GM23338 (cell line): ENCODE results near the gene APBA1. TPM values are rescaled to one million over a fixed set of nuclear protein-coding genes. Genes with fewer than 3 reads are reported as not detected.

Source experiments
- ATAC-seq: fragments of 200-7000 bp; cut with Tn5 transposase; 3 replicates; pipeline ENCODE4 v1.9.1; 2020
- DNase-seq: peaks from one replicate; pipeline ENCODE4 v3.0.0-alpha.2; 2015; ENCODE audit warnings: low spot score
- H2AFZ ChIP-seq: fragments of 200-600 bp; sonication (generic); 2 replicates; pipeline ENCODE4 v1.8.0; 2016; ENCODE audit warnings: antibody characterized with exemption, mild to moderate bottlenecking, moderate library complexity
- H3F3A ChIP-seq: fragments of 200-600 bp; sonication (generic); replicated peaks from 2 replicates; pipeline ENCODE4 v1.8.0; 2017; ENCODE audit warnings: antibody characterized with exemption, mixed run types, low read depth
- H3K27ac ChIP-seq: fragments of 200-600 bp; sonication (generic); 2 replicates; pipeline ENCODE4 v1.6.1; 2016; ENCODE audit warnings: low read depth
- H3K27me3 ChIP-seq: fragments of 200-600 bp; sonication (generic); 2 replicates; pipeline ENCODE4 v1.8.0; 2016; ENCODE audit warnings: mild to moderate bottlenecking, mixed run types, moderate library complexity; ENCODE audit not compliant: insufficient read depth
- H3K36me3 ChIP-seq: fragments of 200-600 bp; sonication (generic); 2 replicates; pipeline ENCODE4 v1.8.0; 2016; ENCODE audit warnings: mild to moderate bottlenecking; ENCODE audit not compliant: insufficient read depth
- H3K4me1 ChIP-seq: fragments of 200-600 bp; sonication (generic); 2 replicates; pipeline ENCODE4 v1.8.0; 2016; ENCODE audit warnings: mild to moderate bottlenecking, moderate library complexity; ENCODE audit not compliant: insufficient read depth
- H3K4me2 ChIP-seq: fragments of 200-600 bp; sonication (generic); 2 replicates; pipeline ENCODE4 v1.7.1; 2017; ENCODE audit warnings: mixed run types
- H3K4me3 ChIP-seq: fragments of 200-600 bp; sonication (generic); 2 replicates; pipeline ENCODE4 v1.6.1; 2016; ENCODE audit warnings: mixed run types
- H3K79me2 ChIP-seq: fragments of 200-600 bp; sonication (generic); replicated peaks from 2 replicates; pipeline ENCODE4 v1.8.0; 2017; ENCODE audit warnings: mild to moderate bottlenecking; ENCODE audit not compliant: insufficient read depth
- H3K9me2 ChIP-seq: fragments of 200-600 bp; sonication (generic); 2 replicates; pipeline ENCODE4 v1.8.0; 2017; ENCODE audit not compliant: insufficient read depth
- H4K20me1 ChIP-seq: fragments of 200-600 bp; sonication (generic); replicated peaks from 2 replicates; pipeline ENCODE4 v1.8.0; 2017; ENCODE audit warnings: mild to moderate bottlenecking; ENCODE audit not compliant: insufficient read depth
- H3K27ac Mint-ChIP-seq: 2 replicates; pipeline ENCODE4 v1.8.0; 2020; ENCODE audit warnings: inconsistent platforms, mild to moderate bottlenecking, moderate library complexity, mixed read lengths
- H3K27me3 Mint-ChIP-seq: 3 replicates; pipeline ENCODE4 v1.8.0; 2022; ENCODE audit warnings: low read depth, mild to moderate bottlenecking, moderate library complexity, mixed read lengths, inconsistent platforms; ENCODE audit not compliant: insufficient read depth, poor library complexity
- H3K36me3 Mint-ChIP-seq: 3 replicates; pipeline ENCODE4 v1.8.0; 2021; ENCODE audit warnings: low read depth, mild to moderate bottlenecking, inconsistent platforms, moderate library complexity, mixed read lengths
- H3K4me1 Mint-ChIP-seq: 3 replicates; pipeline ENCODE4 v1.8.0; 2020; ENCODE audit warnings: mild to moderate bottlenecking, inconsistent platforms, mixed read lengths
- H3K4me3 Mint-ChIP-seq: 3 replicates; pipeline ENCODE4 v1.8.0; 2021; ENCODE audit warnings: moderate library complexity, mild to moderate bottlenecking, inconsistent platforms, mixed read lengths
- H3K9me3 Mint-ChIP-seq: 3 replicates; pipeline ENCODE4 v1.8.0; 2020; ENCODE audit warnings: moderate library complexity, mild to moderate bottlenecking, inconsistent platforms, mixed read lengths
- JUNB ChIP-seq: IDR thresholded peaks from one replicate; pipeline ENCODE4 v1.6.1; 2016; ENCODE audit warnings: antibody characterized with exemption; ENCODE audit not compliant: unreplicated experiment
- NANOG ChIP-seq: IDR thresholded peaks from 2 replicates; pipeline ENCODE4 v1.6.1; 2016; ENCODE audit warnings: antibody characterized with exemption, borderline replicate concordance
- POLR2AphosphoS5 ChIP-seq: IDR thresholded peaks from 2 replicates; pipeline ENCODE4 v1.6.1; 2016; ENCODE audit warnings: antibody characterized with exemption, low read depth
- ZNF331 ChIP-seq: fragments of 250-450 bp; sonication (Bioruptor Pico); IDR thresholded peaks from 2 replicates; pipeline ENCODE4 v1.5.0; 2020; ENCODE audit warnings: low read depth, mild to moderate bottlenecking, moderate library complexity
- polyA plus RNA-seq: library from polyadenylated mRNA; unstranded; fragments of >200 nt; fragmentation: Nextera tagmentation; extraction: Ambion mirVana; gene quantifications from 2 replicates; pipeline ENCODE4 v1.2.1, GENCODE V29; 2016
- total RNA-seq: library from RNA; depleted of rRNA; stranded (reverse); fragments of >200 nt; shearing (Covaris generic); gene quantifications from 2 replicates; pipeline ENCODE4 v1.2.3, GENCODE V29; 2014
- TF ChIP-seq, protein P1 (sequence below): IDR thresholded peaks from 2 replicates; pipeline ENCODE4 v1.6.1; 2016; ENCODE audit warnings: antibody characterized with exemption
- TF ChIP-seq, protein P2 (sequence below): fragments of 250-450 bp; sonication (Bioruptor Pico); IDR thresholded peaks from 2 replicates; pipeline ENCODE4 v1.5.0; 2020; ENCODE audit warnings: mild to moderate bottlenecking, moderate library complexity
- TF ChIP-seq, protein P3 (sequence below), 2 experiments: fragments of 200-600 bp in 1 of 2; sonication (generic) in 1 of 2; conservative IDR thresholded peaks; 2 replicates each; pipeline versions ENCODE4 v1.5.1 to v1.6.1; 2016 to 2017; ENCODE audit warnings: antibody characterized with exemption in 2 of 2, low read depth in 2 of 2, mild to moderate bottlenecking in 2 of 2, moderate library complexity in 1 of 2

The APBA1 gene
- total and polyA plus RNA-seq, 2 experiments from 2014 or later: 0.26 to 1.0 TPM

DNA sequence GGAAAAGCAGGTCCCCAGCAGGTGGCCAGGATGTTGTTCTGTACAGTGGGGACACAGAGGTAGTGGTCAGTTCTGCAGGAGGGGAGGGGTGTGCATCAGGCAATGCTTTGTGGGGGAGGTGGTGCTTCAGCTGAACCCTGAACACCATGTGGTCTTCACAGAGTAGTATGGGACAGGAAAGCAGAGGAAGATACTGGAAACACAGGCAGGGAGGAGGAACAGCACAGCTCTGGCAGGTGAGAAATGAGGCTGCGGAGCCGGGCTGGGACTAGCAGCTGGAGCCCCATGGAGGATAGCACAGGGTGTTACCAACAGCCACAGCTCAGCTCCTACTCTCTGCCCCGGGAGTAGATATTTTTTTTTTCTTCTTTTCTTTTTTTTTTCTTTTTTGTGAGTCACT, 185.7 kb downstream of the APBA1 start:
- Mint-ChIP-seq H3K27ac (peak overlapping the region; percentile 71; the same call in 1 of the 2 replicates), H3K27me3 (peaks cover 1% of the 10 kb centered on the region), H3K4me1 (peaks cover 5% of the 10 kb centered on the region), H3K4me3 (no peak overlapping the region), H3K36me3 (no peaks in the 10 kb centered on the region), H3K9me3 (no peaks in the 10 kb centered on the region; the same call in 1 of the 3 replicates)
- H4K20me1 ChIP-seq: no peaks in the 10 kb centered on the region
- no peaks in the 10 kb centered on the region for H3K79me2 ChIP-seq
- ATAC-seq: 0 out of 3 replicates have a peak, but pooled peaks have one; percentile 23
- H3K4me2 ChIP-seq: no peak overlapping the region
- no peaks in the 10 kb centered on the region for H3K36me3 ChIP-seq
- H3F3A ChIP-seq: no peaks in the 10 kb centered on the region
- TF ChIP-seq JUNB (no peak), ZNF331 (no peak)
- TF ChIP-seq, protein P1, sequence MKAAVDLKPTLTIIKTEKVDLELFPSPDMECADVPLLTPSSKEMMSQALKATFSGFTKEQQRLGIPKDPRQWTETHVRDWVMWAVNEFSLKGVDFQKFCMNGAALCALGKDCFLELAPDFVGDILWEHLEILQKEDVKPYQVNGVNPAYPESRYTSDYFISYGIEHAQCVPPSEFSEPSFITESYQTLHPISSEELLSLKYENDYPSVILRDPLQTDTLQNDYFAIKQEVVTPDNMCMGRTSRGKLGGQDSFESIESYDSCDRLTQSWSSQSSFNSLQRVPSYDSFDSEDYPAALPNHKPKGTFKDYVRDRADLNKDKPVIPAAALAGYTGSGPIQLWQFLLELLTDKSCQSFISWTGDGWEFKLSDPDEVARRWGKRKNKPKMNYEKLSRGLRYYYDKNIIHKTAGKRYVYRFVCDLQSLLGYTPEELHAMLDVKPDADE: no peak
- TF ChIP-seq, protein P2, sequence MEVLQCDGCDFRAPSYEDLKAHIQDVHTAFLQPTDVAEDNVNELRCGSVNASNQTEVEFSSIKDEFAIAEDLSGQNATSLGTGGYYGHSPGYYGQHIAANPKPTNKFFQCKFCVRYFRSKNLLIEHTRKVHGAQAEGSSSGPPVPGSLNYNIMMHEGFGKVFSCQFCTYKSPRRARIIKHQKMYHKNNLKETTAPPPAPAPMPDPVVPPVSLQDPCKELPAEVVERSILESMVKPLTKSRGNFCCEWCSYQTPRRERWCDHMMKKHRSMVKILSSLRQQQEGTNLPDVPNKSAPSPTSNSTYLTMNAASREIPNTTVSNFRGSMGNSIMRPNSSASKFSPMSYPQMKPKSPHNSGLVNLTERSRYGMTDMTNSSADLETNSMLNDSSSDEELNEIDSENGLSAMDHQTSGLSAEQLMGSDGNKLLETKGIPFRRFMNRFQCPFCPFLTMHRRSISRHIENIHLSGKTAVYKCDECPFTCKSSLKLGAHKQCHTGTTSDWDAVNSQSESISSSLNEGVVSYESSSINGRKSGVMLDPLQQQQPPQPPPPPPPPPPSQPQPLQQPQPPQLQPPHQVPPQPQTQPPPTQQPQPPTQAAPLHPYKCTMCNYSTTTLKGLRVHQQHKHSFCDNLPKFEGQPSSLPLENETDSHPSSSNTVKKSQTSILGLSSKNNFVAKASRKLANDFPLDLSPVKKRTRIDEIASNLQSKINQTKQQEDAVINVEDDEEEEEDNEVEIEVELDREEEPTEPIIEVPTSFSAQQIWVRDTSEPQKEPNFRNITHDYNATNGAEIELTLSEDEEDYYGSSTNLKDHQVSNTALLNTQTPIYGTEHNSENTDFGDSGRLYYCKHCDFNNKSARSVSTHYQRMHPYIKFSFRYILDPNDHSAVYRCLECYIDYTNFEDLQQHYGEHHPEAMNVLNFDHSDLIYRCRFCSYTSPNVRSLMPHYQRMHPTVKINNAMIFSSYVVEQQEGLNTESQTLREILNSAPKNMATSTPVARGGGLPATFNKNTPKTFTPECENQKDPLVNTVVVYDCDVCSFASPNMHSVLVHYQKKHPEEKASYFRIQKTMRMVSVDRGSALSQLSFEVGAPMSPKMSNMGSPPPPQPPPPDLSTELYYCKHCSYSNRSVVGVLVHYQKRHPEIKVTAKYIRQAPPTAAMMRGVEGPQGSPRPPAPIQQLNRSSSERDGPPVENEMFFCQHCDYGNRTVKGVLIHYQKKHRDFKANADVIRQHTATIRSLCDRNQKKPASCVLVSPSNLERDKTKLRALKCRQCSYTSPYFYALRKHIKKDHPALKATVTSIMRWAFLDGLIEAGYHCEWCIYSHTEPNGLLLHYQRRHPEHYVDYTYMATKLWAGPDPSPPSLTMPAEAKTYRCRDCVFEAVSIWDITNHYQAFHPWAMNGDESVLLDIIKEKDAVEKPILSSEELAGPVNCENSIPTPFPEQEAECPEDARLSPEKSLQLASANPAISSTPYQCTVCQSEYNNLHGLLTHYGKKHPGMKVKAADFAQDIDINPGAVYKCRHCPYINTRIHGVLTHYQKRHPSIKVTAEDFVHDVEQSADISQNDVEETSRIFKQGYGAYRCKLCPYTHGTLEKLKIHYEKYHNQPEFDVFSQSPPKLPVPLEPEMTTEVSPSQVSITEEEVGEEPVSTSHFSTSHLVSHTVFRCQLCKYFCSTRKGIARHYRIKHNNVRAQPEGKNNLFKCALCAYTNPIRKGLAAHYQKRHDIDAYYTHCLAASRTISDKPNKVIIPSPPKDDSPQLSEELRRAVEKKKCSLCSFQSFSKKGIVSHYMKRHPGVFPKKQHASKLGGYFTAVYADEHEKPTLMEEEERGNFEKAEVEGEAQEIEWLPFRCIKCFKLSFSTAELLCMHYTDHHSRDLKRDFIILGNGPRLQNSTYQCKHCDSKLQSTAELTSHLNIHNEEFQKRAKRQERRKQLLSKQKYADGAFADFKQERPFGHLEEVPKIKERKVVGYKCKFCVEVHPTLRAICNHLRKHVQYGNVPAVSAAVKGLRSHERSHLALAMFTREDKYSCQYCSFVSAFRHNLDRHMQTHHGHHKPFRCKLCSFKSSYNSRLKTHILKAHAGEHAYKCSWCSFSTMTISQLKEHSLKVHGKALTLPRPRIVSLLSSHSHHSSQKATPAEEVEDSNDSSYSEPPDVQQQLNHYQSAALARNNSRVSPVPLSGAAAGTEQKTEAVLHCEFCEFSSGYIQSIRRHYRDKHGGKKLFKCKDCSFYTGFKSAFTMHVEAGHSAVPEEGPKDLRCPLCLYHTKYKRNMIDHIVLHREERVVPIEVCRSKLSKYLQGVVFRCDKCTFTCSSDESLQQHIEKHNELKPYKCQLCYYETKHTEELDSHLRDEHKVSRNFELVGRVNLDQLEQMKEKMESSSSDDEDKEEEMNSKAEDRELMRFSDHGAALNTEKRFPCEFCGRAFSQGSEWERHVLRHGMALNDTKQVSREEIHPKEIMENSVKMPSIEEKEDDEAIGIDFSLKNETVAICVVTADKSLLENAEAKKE (CRISPR knock-in tag): no peak
- no peaks in the 10 kb centered on the region for H3K9me2 ChIP-seq
- peaks cover 3% of the 10 kb centered on the region; the same call in 1 of the 2 replicates for H3K4me1 ChIP-seq
- H3K27me3 ChIP-seq: no peaks in the 10 kb centered on the region
- H3K27ac ChIP-seq: no peak overlapping the region
- no peak overlapping the region for H3K4me3 ChIP-seq
- peak overlapping the region; percentile 87 for H2AFZ ChIP-seq
- no peak for DNase-seq

DNA sequence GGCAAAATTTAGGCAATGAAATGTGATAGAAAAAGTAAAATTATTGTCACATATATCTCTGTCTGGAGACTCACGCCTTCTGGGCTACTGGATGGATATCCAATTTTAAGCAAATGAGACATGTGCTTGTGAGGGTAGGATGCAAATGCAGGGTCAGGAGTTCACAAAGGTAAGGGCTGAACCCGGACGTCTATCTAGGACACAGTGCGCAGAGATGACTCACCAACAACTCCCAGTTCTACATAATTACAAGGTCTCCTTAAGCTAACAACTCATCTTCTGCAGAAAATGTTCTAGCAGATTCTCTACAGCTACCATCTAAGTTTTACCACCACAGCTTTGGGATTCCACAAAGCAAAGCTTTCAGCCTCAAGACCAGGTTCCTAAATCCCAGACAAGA, 186.7 kb downstream of the APBA1 start:
- DNase-seq: no peak
- Histone ChIP-seq H3K79me2 (no peaks in the 10 kb centered on the region), H3K36me3 (no peaks in the 10 kb centered on the region), H3K27ac (no peak overlapping the region), H3K4me1 (peaks cover 3% of the 10 kb centered on the region; the same call in 1 of the 2 replicates), H2AFZ (no peak overlapping the region), H4K20me1 (no peaks in the 10 kb centered on the region), H3K9me2 (no peaks in the 10 kb centered on the region), H3F3A (no peaks in the 10 kb centered on the region), H3K4me3 (no peak overlapping the region), H3K4me2 (no peak overlapping the region), H3K27me3 (no peaks in the 10 kb centered on the region)
- H3K36me3 Mint-ChIP-seq: no peaks in the 10 kb centered on the region
- H3K4me1 Mint-ChIP-seq: peaks cover 5% of the 10 kb centered on the region
- H3K4me3 Mint-ChIP-seq: no peak overlapping the region
- no peak overlapping the region for H3K27ac Mint-ChIP-seq
- peaks cover 1% of the 10 kb centered on the region for H3K27me3 Mint-ChIP-seq
- H3K9me3 Mint-ChIP-seq: no peaks in the 10 kb centered on the region; the same call in 2 of the 3 replicates
- ATAC-seq: no peak
- TF ChIP-seq, protein P3, sequence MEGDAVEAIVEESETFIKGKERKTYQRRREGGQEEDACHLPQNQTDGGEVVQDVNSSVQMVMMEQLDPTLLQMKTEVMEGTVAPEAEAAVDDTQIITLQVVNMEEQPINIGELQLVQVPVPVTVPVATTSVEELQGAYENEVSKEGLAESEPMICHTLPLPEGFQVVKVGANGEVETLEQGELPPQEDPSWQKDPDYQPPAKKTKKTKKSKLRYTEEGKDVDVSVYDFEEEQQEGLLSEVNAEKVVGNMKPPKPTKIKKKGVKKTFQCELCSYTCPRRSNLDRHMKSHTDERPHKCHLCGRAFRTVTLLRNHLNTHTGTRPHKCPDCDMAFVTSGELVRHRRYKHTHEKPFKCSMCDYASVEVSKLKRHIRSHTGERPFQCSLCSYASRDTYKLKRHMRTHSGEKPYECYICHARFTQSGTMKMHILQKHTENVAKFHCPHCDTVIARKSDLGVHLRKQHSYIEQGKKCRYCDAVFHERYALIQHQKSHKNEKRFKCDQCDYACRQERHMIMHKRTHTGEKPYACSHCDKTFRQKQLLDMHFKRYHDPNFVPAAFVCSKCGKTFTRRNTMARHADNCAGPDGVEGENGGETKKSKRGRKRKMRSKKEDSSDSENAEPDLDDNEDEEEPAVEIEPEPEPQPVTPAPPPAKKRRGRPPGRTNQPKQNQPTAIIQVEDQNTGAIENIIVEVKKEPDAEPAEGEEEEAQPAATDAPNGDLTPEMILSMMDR (conservative IDR thresholded peaks at IDR 0.05; ENCODE audit: low read depth in 2 of 2): no peak
- TF ChIP-seq POLR2AphosphoS5 (no peak), NANOG (no peak), JUNB (no peak)
